DMS 273 (cell line): Measurements from ENCODE around the gene SPSB3.

ENCODE experiments used
- DNase-seq: peaks from one replicate; lab custom pipeline; 2025; ENCODE audit not compliant: unreplicated experiment; lab: John Stamatoyannopoulos, UW

Gene SPSB3

DNA sequence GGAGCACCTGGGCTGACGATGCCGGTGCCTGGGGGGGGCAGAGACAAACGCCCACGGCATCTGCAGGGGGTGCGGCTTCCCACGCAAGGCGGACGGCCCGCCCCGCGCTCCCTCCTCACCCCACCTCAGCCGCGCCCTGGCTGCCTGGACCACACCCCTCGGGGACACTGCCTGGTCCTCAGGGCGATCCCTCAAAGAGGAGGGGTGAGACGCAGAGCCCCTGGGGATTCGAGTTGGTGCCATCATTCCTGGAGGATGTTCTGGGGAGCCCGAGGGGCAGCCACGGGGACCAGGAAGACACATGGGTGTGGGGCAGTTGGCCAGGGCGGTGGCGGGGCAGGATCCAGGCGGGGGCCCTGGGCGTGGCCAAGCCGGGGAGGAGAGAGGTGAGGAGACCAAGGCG, 7.3 kb upstream of the SPSB3 start:
- DNase-seq: no peak

DNA sequence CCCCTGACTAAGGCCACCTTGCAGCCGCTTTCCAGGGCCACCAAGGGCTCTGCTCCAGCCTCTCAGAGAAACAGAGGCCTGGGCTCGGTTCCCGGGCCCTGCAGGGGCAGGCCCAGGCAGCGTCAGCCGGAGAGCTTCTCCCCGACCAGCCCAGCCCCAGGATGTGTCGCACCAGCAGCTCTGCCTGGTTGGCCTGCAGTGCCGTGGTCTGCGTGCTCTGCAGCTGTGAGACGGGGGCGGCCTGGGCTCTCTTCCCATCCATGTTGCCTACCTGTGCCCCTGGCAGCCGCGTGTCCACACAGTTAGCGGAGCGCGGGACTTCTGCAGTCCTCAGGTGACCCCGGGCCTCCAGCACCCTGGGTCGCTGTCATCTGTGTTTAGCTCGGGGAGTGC, 6.3 kb upstream of the SPSB3 start:
- no peak for DNase-seq

GRCh38 chr16:1788095-1788707, 5.8 kb upstream of the SPSB3 start:
- no peak for DNase-seq

- no peak for DNase-seq
Observed at GRCh38 chr16:1787322-1788094, 5.1 kb upstream of the SPSB3 start.

DNA sequence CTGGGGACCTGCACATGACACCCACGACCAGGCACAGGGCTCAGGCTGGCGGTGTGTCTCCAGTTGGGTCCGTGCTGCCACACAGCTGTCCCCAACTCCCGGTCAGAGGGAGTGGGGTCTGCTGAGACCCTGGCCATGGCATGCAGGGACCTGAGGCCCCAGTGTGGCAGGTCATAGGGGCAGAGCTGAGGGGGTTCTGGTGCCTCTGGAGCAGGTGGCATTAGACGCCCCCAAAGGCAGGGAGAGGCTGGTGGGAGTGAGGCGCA, 4.6 kb upstream of the SPSB3 start:
- no peak for DNase-seq

GRCh38 chr16:1786242-1787055, 4.1 kb upstream of the SPSB3 start:
- no peak for DNase-seq

DNA sequence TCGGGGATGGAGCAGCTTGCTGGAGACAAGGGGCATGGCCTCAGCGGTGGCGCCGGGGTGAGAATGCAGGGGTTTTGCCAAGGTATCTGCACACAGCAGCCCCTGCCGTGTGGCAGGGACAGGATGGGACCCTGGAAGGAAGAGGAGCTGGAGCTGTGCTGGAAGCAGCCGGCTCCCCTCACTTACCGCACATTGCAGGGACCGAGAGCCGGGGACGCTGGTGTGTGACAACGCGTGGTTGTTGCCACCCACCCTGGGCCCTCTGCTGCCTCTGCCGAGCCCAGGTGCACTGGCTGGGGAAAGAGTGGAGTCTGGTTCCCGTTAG, 3.4 kb upstream of the SPSB3 start:
- DNase-seq: no peak

DNA sequence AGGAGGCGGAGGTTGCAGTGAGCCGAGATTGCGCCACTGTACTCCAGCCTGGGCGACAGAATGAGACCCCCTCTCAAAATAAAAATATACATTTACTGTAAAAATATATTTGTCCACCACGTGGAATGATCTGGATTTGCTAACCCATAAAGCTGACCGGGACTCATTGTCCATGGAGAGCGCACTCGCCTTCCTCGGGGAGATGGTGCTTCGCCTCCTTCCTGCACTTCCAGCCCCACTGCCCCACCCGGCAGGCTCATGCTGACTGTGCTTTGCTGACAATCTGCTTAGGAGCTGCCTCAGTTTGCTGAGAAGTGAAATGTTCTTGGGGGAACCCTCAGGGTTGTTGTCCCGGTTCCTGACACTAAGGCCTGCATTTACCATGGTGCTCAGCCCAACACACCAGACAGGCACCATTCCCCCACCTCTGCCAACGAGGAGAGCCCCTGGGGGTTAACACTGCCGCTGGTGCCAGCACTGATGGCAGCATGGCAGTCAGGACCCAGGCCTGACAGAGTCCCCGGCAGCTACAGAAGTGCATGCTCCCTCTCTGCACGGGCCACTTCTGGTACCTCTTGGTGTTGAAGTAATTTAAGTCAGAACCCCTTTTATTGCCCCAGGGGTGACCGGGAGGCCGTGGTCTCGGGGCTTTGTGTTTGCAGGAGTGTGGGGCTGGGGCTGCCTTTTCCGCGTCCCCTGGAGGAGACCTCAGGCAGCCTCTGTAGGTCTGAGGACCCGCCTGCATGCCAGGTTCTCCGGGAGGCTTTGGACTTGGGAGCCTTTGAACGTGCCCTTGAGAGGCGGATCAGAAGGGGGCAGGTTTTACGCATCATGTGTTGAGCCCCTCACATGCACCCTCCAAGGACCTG, 2.8 kb upstream of the SPSB3 start:
- no peak for DNase-seq

GRCh38 chr16:1781758-1782407, 488 bp downstream of the SPSB3 start:
- DNase-seq: peak; percentile 79

GRCh38 chr16:1781254-1781653, 1.1 kb downstream of the SPSB3 start:
- DNase-seq: no peak

DNA sequence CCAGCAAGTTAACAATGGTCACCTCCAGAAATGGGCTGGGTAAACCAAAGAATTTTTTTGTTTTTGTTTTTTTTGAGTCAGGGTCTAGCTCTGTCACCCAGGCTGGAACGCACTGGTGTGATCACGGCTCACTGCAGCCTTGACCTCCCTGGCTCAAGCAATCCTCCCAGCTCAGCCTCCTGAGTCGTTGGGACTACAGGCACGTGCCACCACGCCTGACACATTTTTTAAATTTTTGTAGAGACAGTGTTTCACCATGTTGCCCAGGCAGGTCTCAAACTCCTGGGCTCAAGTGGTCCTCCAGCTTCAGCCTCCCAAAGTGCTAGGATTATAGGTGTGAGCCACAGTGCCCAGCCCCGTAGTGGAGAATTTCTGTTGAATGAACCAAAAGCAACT, 1.7 kb downstream of the SPSB3 start:
- no peak for DNase-seq

DNA sequence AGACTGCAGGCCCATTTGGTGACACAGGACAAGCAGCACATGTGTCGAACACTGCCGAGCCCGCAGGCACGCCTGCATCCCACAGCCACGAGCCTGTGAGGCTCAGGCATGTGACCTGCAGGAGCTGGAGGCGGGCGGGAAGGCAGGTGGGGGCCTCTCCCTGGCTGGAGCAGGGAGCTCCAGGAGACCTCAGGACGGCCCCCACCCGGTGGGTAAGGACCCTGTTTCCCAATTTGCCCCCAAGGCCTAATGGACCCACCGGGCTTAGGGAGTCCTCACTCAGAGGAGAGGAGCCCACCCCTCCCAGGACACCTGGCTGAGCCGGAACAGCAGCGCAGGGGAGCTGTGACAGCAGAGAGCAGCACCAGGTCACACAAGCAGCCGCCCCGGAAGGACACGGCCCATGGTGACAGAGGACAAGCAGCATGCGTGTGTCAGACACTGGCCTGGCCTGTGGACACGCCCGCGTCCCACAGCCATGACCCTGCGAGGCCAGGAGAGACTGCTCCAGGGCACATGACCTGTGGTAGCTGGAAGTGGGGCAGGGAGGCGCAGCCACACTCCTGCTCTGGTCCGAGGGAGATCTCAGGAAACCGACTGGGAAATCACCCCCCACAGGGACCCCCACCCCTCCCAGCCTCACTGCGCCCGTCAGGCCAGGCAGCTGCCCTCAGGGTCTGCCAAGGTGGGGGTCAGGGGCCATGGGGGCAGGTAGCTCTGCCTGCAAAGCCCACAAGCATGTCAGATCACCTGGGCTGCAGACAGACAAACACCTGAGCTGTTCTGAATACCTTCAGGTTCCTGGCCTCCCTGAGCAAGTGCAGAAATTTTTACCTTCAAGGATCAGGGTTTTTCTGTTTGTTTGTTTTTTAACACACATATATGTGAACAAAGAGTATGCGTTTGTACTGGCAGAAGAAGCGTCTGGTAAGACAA, 2.4 kb downstream of the SPSB3 start:
- no peak for DNase-seq

DNA sequence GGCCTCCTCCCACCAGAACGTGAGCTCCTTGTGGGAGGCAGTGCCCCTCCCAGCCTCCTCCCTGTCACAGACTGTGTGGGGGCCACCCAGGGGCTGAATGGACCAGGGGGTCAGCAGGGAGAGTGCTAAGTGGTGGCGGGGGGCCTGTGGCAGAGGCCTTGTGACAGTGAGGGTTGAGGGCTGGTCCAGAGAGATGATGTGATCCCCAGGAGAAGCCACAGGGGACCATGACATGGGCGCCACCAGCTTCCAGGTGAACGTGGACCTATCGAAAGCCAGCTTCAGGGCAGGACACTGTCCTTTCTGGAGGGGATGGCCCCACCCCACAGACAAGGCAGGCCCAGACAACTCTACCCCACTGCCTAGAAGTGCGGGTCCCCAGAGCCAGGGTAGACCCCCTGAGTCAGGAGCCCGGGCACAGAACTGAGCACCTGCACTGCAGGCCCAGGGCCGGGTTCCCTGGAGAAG, 3.1 kb downstream of the SPSB3 start:
- DNase-seq: no peak

DNA sequence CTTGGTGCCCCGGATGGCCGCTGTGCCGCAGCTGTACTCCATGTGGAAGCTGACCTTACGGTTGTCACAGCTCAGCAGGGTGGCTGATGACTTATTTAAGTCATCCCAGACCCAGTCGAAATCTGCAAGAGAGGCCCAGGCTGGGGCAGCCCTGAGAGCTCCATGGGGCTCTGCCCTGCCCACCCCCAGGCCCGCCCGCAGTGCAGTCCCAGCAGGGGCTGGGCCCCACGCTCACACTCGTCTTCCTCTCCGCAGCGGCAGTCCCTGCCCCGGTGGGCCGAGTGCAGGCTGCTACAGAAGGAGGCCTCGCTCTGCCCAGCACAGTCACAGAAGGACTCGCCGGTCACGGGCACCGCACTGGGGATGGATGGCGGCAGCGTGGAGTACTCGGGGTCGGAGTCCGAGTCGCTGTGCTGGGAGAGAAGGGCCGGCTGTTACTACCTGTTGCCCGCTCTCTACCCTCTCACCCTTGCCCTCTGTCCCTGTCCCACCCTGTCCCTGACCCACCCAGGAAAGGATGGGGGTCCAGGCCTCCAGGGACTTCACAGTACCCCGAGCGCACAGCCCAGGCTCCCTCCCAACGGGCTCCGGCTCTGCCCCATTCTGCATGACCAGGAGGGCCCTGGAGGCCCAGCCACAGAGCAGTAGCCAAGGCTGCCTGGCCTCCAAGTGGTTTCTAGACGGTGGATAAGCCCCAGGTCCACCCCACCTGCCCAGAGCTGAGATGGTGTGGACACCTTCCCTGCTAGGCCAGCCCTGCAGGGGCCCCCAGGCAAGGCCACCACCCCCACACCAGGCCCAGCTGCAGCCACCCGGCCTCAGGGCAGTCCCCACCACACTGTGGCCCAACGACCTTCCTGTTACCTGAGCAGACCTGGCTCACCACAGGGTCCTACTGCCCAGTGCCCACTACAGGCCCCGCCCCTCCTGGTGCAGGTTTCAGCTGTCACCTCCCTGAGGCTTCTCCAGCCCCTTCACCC, 3.9 kb downstream of the SPSB3 start:
- no peak for DNase-seq

DNA sequence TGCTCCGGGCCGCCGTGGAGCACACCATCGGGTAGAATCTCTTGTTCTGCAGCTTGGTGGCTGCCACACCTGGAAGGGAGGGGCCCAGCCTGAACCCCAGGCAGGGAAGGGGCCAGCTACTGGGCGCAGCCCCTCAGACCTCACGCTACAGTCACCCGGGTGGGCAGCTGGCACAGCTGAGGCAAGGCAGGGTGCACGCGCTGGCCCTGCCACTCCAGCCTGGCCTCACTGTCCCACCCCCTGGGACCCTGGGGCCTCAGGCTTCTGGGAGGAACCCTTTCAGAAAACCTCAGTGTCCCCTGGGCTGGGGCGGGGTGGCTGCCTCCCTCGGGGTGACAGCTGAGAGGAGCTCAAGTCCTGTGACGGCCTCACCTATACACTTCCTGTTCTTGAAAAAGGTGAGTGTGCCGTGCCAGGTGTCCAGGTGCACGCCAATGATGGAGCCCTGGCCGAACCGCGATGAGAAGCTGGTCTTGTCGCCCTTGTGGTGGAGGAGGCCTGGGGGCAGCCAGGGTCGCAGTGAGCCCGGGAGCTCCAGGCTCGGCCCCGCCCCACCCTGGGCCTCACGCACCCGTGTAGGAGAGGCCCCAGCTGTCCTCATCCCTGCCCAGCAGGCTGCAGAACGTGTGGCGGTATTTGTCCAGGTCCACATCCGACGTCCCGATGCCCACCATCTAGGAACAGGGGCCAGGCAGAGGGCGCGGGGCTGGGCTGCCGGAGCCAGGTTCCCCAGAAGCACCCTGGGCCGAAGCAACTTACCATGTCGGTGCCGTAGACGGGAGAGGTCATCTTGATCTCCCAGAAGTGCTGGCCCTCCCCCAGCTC, 4.8 kb downstream of the SPSB3 start:
- DNase-seq: no peak

- no peak for DNase-seq
Observed at GRCh38 chr16:1776991-1777374, 5.4 kb downstream of the SPSB3 start.

GRCh38 chr16:1776672-1776955, 5.8 kb downstream of the SPSB3 start:
- no peak for DNase-seq
